ENCODE measurements around the gene FA2H.
"Not testable (repeated sequence)": the region's sequence is repeated elsewhere in the genome, so short reads cannot be mapped to it uniquely, and the experiment has no call there.

The FA2H gene

DNA sequence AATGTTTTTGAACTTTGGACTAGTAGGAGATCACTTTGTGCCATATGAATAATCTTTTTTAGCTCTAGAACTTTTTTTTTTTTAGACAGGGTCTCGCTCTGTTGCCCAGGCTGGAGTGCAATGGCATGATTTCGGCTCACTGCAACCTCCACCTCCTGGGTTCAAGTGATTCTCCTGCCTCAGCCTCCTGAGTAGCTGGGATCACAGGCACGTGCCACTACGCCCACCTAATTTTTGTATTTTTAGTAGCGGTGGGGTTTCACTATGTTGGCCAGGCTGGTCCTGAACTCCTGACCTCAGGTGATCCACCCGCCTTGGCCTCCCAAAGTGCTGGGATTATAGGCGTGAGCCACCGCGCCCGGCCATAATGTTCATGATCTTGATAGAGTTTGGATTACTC, 105.7 kb downstream of the FA2H start:
- not testable (repeated sequence) for DNase-seq

DNA sequence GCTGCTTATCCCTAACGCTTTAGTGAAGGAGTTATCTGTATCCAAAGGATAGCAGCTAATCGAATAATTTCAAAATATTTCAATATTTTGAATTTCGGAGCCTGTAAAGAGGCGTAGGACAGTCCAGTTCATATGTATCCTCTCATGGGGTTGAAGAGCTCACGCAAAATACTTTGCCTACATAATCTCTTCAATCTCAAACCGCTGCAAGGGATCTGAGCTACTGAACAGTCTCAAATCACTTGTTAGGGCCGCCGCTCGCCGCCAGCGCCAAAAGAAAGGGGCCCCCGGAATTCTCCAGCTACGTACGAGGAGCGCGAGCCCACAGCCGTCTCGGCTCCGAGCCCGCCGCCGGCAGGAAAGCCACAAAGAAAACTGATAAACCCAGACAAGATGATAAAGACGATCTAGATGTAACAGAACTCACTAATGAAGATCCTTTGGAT, 107.3 kb downstream of the FA2H start:
- DNase-seq = no peak

- DNase-seq = peak; percentile 93
Observed at GRCh38 chr16:74666425-74667254, 108.0 kb downstream of the FA2H start, which contains the start of gene RFWD3. Gene RFWD3 (minus strand): TSS chr16:74666877. CDS start chr16:74661449, 5,428 bp downstream.

GRCh38 chr16:74666010-74666421, 108.6 kb downstream of the FA2H start:
- DNase-seq = no peak
